Skeletal muscle satellite cell (primary cell): ENCODE results near the gene GTPBP3.

Source experiments
- H3K27me3 ChIP-seq: 2 replicates; pipeline ENCODE4 v1.7.0; 2013; ENCODE audit warnings: low read length; ENCODE audit not compliant: control insufficient read depth, insufficient read depth
- H3K36me3 ChIP-seq: 2 replicates; pipeline ENCODE4 v1.7.0; 2013; ENCODE audit warnings: mild to moderate bottlenecking, control low read depth, low read length; ENCODE audit not compliant: insufficient read depth
- H3K4me1 ChIP-seq: 2 replicates; pipeline ENCODE4 v1.7.0; 2013; ENCODE audit warnings: low read length; ENCODE audit not compliant: control insufficient read depth, insufficient read depth
- H3K4me2 ChIP-seq: 2 replicates; pipeline ENCODE4 v1.7.0; 2013; ENCODE audit warnings: mild to moderate bottlenecking, low read length
- H3K4me3 ChIP-seq: 2 replicates; pipeline ENCODE4 v1.7.0; 2013; ENCODE audit warnings: low read length
- H3K9ac ChIP-seq: 2 replicates; pipeline ENCODE4 v1.7.0; 2013; ENCODE audit warnings: mild to moderate bottlenecking, low read depth, low read length, moderate library complexity
- H3K9me3 ChIP-seq: replicated peaks from 2 replicates; pipeline ENCODE4 v1.7.0; 2013; ENCODE audit warnings: mild to moderate bottlenecking, control low read depth, low read length

Gene GTPBP3

GRCh38 chr19:17303167-17303939 lies 34.0 kb upstream of the GTPBP3 start, which contains the start of gene ABHD8:
Gene ABHD8, minus strand, starts transcription at chr19:17303425. Its CDS starts 1,809 bp downstream, at chr19:17301616.
- Histone ChIP-seq H3K36me3 (no peaks in the 10 kb centered on the region), H3K4me1 (peaks cover 35% of the 10 kb centered on the region), H3K4me2 (peak within 1 kb of the TSS; percentile 96), H3K9ac (peak within 1 kb of the TSS; percentile 71), H3K27me3 (no peaks in the 10 kb centered on the region), H3K4me3 (peak within 1 kb of the TSS; percentile 81), H3K9me3 (no peaks in the 10 kb centered on the region)

DNA sequence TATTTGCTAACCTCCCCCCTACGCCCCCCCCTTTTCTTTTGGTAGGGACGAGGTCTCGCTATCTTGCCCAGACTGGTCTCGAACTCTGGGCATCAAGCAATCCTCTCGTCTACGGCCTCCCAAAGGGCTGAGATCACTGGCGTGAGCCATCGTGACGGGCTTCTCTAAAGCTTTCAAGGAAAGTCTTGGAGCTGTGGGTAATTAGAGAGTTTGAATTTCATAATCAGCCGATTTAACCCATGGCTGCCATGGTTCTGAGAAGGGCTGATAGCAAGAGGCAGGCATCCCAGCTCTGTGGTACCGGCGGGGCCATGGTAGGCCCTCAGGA lies 33.4 kb upstream of the GTPBP3 start:
- Histone ChIP-seq H3K27me3 (no peaks in the 10 kb centered on the region), H3K4me2 (peak overlapping the region; percentile 96), H3K9me3 (no peaks in the 10 kb centered on the region), H3K36me3 (no peaks in the 10 kb centered on the region), H3K4me1 (peaks cover 35% of the 10 kb centered on the region), H3K9ac (no peak overlapping the region), H3K4me3 (peak overlapping the region; percentile 46)

DNA sequence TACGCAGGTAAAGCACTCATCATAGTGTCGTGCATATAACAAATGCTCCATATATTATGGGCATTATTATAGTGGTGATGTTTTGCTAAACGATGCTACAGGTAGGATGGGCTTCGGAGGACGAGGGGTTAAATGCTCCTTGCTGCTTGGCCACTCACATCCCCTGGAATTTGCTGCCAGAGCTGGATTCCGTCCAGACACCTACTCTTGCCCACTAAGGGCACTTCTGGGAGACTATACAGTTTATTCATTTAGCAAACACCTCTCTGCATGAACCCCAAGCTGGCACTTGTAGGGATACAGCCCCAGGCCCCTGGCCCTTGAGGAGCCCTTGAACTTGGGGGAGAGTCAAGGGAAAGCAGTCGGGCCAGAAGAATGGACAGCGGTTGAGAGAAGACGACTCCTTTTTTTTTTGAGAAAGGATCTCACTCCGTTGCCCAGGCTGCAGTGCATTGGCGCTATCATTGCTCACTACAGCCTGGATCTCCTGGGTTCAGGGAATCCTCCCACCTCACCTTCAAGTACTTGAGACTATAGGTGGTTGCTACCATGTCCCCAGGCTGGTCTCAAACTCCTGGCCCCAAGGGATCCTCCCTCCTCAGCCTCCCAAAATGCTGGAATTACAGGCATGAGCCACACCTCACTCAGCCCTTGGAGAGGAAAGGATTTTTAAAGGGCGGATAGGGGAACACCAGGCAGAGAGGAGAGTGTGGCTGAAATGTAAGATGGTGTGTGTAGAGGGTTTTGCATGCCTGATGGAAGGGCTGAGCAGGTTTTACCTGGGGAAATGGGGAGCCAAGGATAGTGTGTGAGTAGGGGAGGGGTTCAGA lies 32.8 kb upstream of the GTPBP3 start:
- no peak overlapping the region for H3K4me3 ChIP-seq
- no peaks in the 10 kb centered on the region for H3K9me3 ChIP-seq
- no peak overlapping the region for H3K9ac ChIP-seq

GRCh38 chr19:17305216-17305516 lies 32.2 kb upstream of the GTPBP3 start:
- Histone ChIP-seq H3K4me2 (peak overlapping the region; percentile 97), H3K9ac (no peak overlapping the region), H3K4me1 (peaks cover 36% of the 10 kb centered on the region), H3K4me3 (peak overlapping the region; percentile 83), H3K27me3 (no peaks in the 10 kb centered on the region), H3K9me3 (no peaks in the 10 kb centered on the region), H3K36me3 (no peaks in the 10 kb centered on the region)

More for the DNA sequence above, 32.8 kb upstream of the GTPBP3 start:
- Histone ChIP-seq H3K36me3 (no peaks in the 10 kb centered on the region), H3K27me3 (no peaks in the 10 kb centered on the region), H3K4me2 (peak overlapping the region; percentile 97), H3K4me1 (peaks cover 35% of the 10 kb centered on the region)

GRCh38 chr19:17305517-17306284 lies 31.7 kb upstream of the GTPBP3 start, which contains the start of gene MRPL34:
Gene MRPL34, plus strand, starts transcription at chr19:17305872. Its CDS starts 21 bp downstream, at chr19:17305893.
- Histone ChIP-seq H3K36me3 (no peaks in the 10 kb centered on the region), H3K27me3 (no peaks in the 10 kb centered on the region), H3K4me3 (peak within 1 kb of the TSS; percentile 83), H3K4me1 (peaks cover 42% of the 10 kb centered on the region), H3K9me3 (no peaks in the 10 kb centered on the region), H3K4me2 (peak within 1 kb of the TSS; percentile 97), H3K9ac (peak within 1 kb of the TSS; percentile 81)

- H3K9ac ChIP-seq: peak overlapping the region; percentile 81
- H3K27me3 ChIP-seq: no peaks in the 10 kb centered on the region
- peaks cover 44% of the 10 kb centered on the region for H3K4me1 ChIP-seq
- H3K4me2 ChIP-seq: peak overlapping the region; percentile 97
- H3K9me3 ChIP-seq: no peaks in the 10 kb centered on the region
- H3K4me3 ChIP-seq: peak overlapping the region; percentile 83
- no peaks in the 10 kb centered on the region for H3K36me3 ChIP-seq
Observed at GRCh38 chr19:17306285-17306714, 31.1 kb upstream of the GTPBP3 start.

DNA sequence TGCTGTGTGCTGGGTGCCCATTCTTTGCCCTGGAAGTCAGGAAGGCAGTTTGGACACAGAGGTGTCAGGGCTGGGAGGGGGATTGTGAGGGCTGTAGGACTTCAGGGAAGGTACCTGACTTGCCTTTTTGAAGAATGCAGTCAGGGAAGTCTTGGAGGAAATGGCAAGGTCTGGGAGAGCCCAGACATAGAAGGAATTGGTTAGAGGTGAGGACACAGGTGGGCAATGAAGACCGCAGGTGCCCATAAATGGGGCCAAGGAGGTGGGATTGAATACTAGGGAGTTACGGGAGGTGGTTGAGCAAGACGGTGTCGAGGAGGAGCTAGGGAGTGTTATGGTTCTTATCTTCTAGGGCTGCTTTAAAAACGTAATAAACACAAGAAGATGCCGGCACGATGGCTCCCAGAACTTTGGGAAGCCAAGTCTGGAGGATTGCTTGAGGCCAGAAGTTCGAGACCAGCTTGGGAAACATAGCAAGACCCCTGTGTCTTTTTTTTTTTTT lies 29.4 kb upstream of the GTPBP3 start:
- Histone ChIP-seq H3K27me3 (no peaks in the 10 kb centered on the region), H3K36me3 (peaks cover 14% of the 10 kb centered on the region), H3K4me3 (no peak overlapping the region), H3K9me3 (no peaks in the 10 kb centered on the region), H3K4me1 (peaks cover 47% of the 10 kb centered on the region), H3K9ac (no peak overlapping the region), H3K4me2 (no peak overlapping the region)

DNA sequence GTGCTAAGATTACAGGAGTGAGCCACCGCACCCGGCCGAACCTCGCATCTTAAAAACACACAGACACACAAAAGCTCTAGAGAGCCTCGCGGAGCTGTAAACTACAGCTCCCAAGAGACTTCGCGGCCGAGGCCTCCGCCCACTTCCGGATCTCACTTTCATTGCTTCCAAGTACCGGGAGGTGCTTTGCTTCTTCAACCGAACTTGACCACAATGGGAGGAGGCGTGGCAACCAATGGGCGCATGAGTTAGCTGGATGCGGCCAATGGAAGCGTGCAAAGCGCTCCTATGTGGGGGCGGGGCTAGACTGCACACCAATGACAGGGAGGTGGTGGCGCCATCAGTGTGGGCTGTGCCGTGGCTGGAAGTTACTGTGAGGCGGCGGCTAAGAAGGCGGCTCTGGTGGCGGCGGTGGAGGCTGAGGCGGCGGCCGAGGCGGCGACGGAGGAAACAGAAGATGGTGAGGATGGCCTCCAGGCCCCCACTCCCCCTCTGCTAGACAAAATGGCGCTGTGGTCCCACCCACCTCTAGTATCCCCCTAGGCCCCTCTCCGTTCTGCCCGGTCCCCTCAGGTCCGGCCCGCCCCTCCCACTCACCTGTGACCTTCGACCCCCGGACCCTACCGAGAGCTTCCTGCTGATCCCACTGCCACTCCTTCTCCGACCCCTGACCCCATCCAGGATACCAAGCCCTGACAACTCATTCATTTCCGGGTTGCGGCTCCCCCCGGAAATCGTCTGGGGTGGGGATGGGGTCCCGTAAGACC lies 28.0 kb upstream of the GTPBP3 start, which contains the start of gene DDA1:
TSS of gene DDA1 (plus strand) at position 366 of the 767 bp plus-strand sequence. CDS start at position 458, 92 bp downstream.
- peak within 1 kb of the TSS; percentile 94 for H3K4me2 ChIP-seq
- H3K4me3 ChIP-seq: peak within 1 kb of the TSS; percentile 95
- H3K4me1 ChIP-seq: peaks cover 36% of the 10 kb centered on the region
- H3K36me3 ChIP-seq: peaks cover 24% of the 10 kb centered on the region
- H3K9ac ChIP-seq: peak within 1 kb of the TSS; percentile 98
- no peaks in the 10 kb centered on the region for H3K9me3 ChIP-seq
- no peaks in the 10 kb centered on the region for H3K27me3 ChIP-seq

GRCh38 chr19:17309965-17310461 lies 27.3 kb upstream of the GTPBP3 start:
- peak overlapping the region; percentile 94 for H3K4me2 ChIP-seq
- peak overlapping the region; percentile 95 for H3K4me3 ChIP-seq
- H3K36me3 ChIP-seq: peaks cover 30% of the 10 kb centered on the region
- peaks cover 29% of the 10 kb centered on the region for H3K4me1 ChIP-seq
- no peaks in the 10 kb centered on the region for H3K9me3 ChIP-seq
- H3K27me3 ChIP-seq: no peaks in the 10 kb centered on the region
- H3K9ac ChIP-seq: peak overlapping the region; percentile 98

- Histone ChIP-seq H3K4me3 (peak overlapping the region; percentile 29), H3K36me3 (peaks cover 39% of the 10 kb centered on the region), H3K4me2 (peak overlapping the region; percentile 58), H3K9me3 (no peaks in the 10 kb centered on the region), H3K4me1 (peaks cover 22% of the 10 kb centered on the region), H3K9ac (no peak overlapping the region), H3K27me3 (no peaks in the 10 kb centered on the region)
Observed at GRCh38 chr19:17311455-17312188, 25.7 kb upstream of the GTPBP3 start.
